Kidney epithelial cell (primary cell): ENCODE data around the gene CRB2. TPM values are rescaled to one million over a fixed set of nuclear protein-coding genes. Genes with fewer than 3 reads are reported as not detected.

Source experiments
- DNase-seq: peaks from one replicate; pipeline ENCODE4 v3.0.0-alpha.2; 2010; ENCODE audit warnings: low read depth
- H3K27me3 ChIP-seq: 2 replicates; pipeline ENCODE4 v1.6.0; 2011; ENCODE audit warnings: low read length; ENCODE audit not compliant: control insufficient read depth, insufficient read depth
- H3K36me3 ChIP-seq: 2 replicates; pipeline ENCODE4 v1.5.1; 2011; ENCODE audit warnings: low read length; ENCODE audit not compliant: control insufficient read depth, insufficient read depth
- H3K4me3 ChIP-seq: 2 replicates; pipeline ENCODE4 v1.5.1; 2011; ENCODE audit warnings: low read depth, mild to moderate bottlenecking, control low read depth, low read length
- CTCF ChIP-seq: IDR thresholded peaks from 2 replicates; pipeline ENCODE4 v1.5.1; 2011; ENCODE audit warnings: mild to moderate bottlenecking, moderate library complexity, low read length, control low read depth, inconsistent platforms; ENCODE audit not compliant: insufficient read depth, poor library complexity, severe bottlenecking
- total RNA-seq: library from RNA; depleted of rRNA; stranded (reverse); fragments of >200 nt; gene quantifications from 2 replicates; pipeline ENCODE4 v1.2.3, GENCODE V29; 2015

CRB2 gene
- total RNA-seq, 1 donor from 2014 or later, result 1.3 TPM

- no peaks in the 10 kb centered on the region for H3K27me3 ChIP-seq
- no peak for TF ChIP-seq CTCF
- no peak for DNase-seq
- H3K4me3 ChIP-seq, result no peak overlapping the region
- H3K36me3 ChIP-seq, result no peaks in the 10 kb centered on the region
Observed at GRCh38 chr9:123422635-123423310, 66.8 kb downstream of the CRB2 start.

- Histone ChIP-seq H3K4me3 (no peak overlapping the region), H3K36me3 (no peaks in the 10 kb centered on the region), H3K27me3 (no peaks in the 10 kb centered on the region)
- DNase-seq, result no peak
- TF ChIP-seq CTCF, result no peak
Observed at GRCh38 chr9:123423311-123423640, 67.3 kb downstream of the CRB2 start.

- no peak overlapping the region for H3K4me3 ChIP-seq
- H3K27me3 ChIP-seq, result no peaks in the 10 kb centered on the region
- H3K36me3 ChIP-seq, result no peaks in the 10 kb centered on the region
- no peak for DNase-seq
- no peak for TF ChIP-seq CTCF
Observed at GRCh38 chr9:123424131-123424530, 68.1 kb downstream of the CRB2 start.

- no peak for TF ChIP-seq CTCF
- H3K36me3 ChIP-seq, result no peaks in the 10 kb centered on the region
- no peaks in the 10 kb centered on the region for H3K27me3 ChIP-seq
- H3K4me3 ChIP-seq, result no peak overlapping the region
- no peak for DNase-seq
Observed at GRCh38 chr9:123424552-123425225, 68.7 kb downstream of the CRB2 start.

- no peak overlapping the region for H3K4me3 ChIP-seq
- DNase-seq, result no peak
- H3K36me3 ChIP-seq, result no peaks in the 10 kb centered on the region
- TF ChIP-seq CTCF, result no peak
- H3K27me3 ChIP-seq, result no peaks in the 10 kb centered on the region
Observed at GRCh38 chr9:123425261-123425821, 69.3 kb downstream of the CRB2 start.
